Left lung (tissue), 10 donors: Measurements from ENCODE around the gene BCKDHB. TPM values are rescaled to one million over a fixed set of nuclear protein-coding genes. Genes with fewer than 3 reads are reported as not detected.

ENCODE experiments used
- ATAC-seq: fragments of 200-7000 bp; cut with Tn5 transposase; one replicate; pipeline ENCODE4 v1.9.1; 2020; ENCODE audit warnings: moderate library complexity
- DNase-seq, 4 donors: peaks; one replicate each; pipeline ENCODE4 v3.0.0-alpha.2; 2013 to 2020
- H3K27ac ChIP-seq, 2 donors: fragments of 200-600 bp; sonication (generic) in 1 of 2; one replicate each; pipeline versions ENCODE4 v1.5.0 to v1.8.0; 2020 to 2021
- H3K27me3 ChIP-seq, 2 donors: fragments of 200-600 bp; sonication (generic) in 1 of 2; one replicate each; pipeline versions ENCODE4 v1.5.0 to v1.8.0; 2020 to 2021
- H3K36me3 ChIP-seq, 2 donors: fragments of 200-600 bp; sonication (generic) in 1 of 2; one replicate each; pipeline versions ENCODE4 v1.5.0 to v1.8.0; 2020 to 2021
- H3K4me1 ChIP-seq, 2 donors: fragments of 200-600 bp; one replicate each; pipeline ENCODE4 v1.8.0; 2021
- H3K4me3 ChIP-seq, 2 donors: fragments of 200-600 bp; sonication (generic) in 1 of 2; one replicate each; pipeline versions ENCODE4 v1.5.0 to v1.8.0; 2020 to 2021; ENCODE audit warnings: mild to moderate bottlenecking in 1 of 2
- H3K9me3 ChIP-seq, 2 donors: fragments of 200-600 bp; sonication (generic) in 1 of 2; one replicate each; pipeline versions ENCODE4 v1.5.0 to v1.8.0; 2020 to 2021
- intact Hi-C, 2 donors: fragments of 100-400 bp; cut with DNase I; formaldehyde crosslinking; loops; one replicate each; pipeline versions ENCODE4 v1.11.2 to v1.14.2; 2022
- polyA plus RNA-seq, 6 donors: library from polyadenylated mRNA; unstranded; fragments of 120-200 nt; gene quantifications; one replicate each; pipeline ENCODE4 v1.2.1, GENCODE V29; 2013; ENCODE audit not compliant: insufficient read length in 6 of 6
- total RNA-seq, 2 donors: library from RNA; stranded (reverse); fragmentation: NEBNext Ultra II Directional; extraction: Animal tissue kit (Norgen Biotek cat#: 25700); gene quantifications; one replicate each; pipeline ENCODE4 v1.2.1, GENCODE V29; 2021
- TF ChIP-seq, protein P1 (sequence below), 2 donors: fragments of 200-600 bp; sonication (generic) in 1 of 2; IDR thresholded peaks; one replicate each; pipeline versions ENCODE4 v1.5.0 to v1.8.0; 2021; ENCODE audit warnings: antibody characterized with exemption in 2 of 2
- donor health status: DM: no; HTN: yes; CAD: no.
- donor health status: DM: no; HTN: no; CAD: no.

Gene BCKDHB
- total and polyA plus RNA-seq, 8 donors: 15.1 to 26.1 (median 22.0) TPM

- intact Hi-C loops: no loop called here
Measured at GRCh38 chr6:80328652-80329051, 222.2 kb downstream of the BCKDHB start.

GRCh38 chr6:80329496-80329895 lies 223.0 kb downstream of the BCKDHB start:
- TF ChIP-seq, protein P1, sequence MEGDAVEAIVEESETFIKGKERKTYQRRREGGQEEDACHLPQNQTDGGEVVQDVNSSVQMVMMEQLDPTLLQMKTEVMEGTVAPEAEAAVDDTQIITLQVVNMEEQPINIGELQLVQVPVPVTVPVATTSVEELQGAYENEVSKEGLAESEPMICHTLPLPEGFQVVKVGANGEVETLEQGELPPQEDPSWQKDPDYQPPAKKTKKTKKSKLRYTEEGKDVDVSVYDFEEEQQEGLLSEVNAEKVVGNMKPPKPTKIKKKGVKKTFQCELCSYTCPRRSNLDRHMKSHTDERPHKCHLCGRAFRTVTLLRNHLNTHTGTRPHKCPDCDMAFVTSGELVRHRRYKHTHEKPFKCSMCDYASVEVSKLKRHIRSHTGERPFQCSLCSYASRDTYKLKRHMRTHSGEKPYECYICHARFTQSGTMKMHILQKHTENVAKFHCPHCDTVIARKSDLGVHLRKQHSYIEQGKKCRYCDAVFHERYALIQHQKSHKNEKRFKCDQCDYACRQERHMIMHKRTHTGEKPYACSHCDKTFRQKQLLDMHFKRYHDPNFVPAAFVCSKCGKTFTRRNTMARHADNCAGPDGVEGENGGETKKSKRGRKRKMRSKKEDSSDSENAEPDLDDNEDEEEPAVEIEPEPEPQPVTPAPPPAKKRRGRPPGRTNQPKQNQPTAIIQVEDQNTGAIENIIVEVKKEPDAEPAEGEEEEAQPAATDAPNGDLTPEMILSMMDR (IDR thresholded peaks at IDR 0.05): no peak

More at GRCh38 chr6:80328652-80329051, 222.2 kb downstream of the BCKDHB start:
- TF ChIP-seq, protein P1 (IDR thresholded peaks at IDR 0.05): no peak
- H3K9me3 ChIP-seq: no peaks in the 10 kb centered on the region
- no peak overlapping the region for H3K4me3 ChIP-seq
- no peak overlapping the region for H3K27ac ChIP-seq
- ATAC-seq: no peak
- H3K27me3 ChIP-seq: no peaks in the 10 kb centered on the region
- no peak for DNase-seq
- H3K36me3 ChIP-seq: no peaks in the 10 kb centered on the region
- H3K4me1 ChIP-seq: no peaks in the 10 kb centered on the region

DNA sequence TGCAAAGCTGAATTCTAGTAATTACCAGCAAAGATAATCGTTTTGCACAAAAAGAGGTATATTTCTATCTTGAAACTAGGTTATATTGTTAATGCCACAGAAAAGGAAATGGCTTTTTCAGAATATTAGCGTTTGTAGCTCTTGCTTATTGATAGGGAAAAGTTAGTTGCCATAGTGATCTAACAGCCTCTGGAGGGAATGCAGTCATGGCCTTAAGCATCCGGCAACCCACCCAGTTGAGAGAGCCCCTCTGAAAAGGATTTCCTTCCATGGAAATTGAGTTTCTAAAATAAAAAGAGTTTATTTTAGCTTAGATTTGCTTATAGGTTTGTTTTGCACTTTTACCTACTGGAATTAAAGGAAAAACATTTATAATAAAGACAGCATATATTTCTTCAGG lies 224.5 kb downstream of the BCKDHB start:
- Histone ChIP-seq H3K9me3 (no peaks in the 10 kb centered on the region), H3K4me1 (no peaks in the 10 kb centered on the region), H3K4me3 (no peak overlapping the region), H3K36me3 (no peaks in the 10 kb centered on the region), H3K27ac (no peak overlapping the region), H3K27me3 (no peaks in the 10 kb centered on the region)
- DNase-seq (no peak), ATAC-seq (no peak)
- intact Hi-C loops: no loop called here
- TF ChIP-seq, protein P1 (IDR thresholded peaks at IDR 0.05): no peak

More at GRCh38 chr6:80329496-80329895, 223.0 kb downstream of the BCKDHB start:
- no peaks in the 10 kb centered on the region for H3K27me3 ChIP-seq
- ATAC-seq (no peak), DNase-seq (no peak)
- no peaks in the 10 kb centered on the region for H3K36me3 ChIP-seq
- no peaks in the 10 kb centered on the region for H3K4me1 ChIP-seq
- no peak overlapping the region for H3K4me3 ChIP-seq
- no peak overlapping the region for H3K27ac ChIP-seq
- no peaks in the 10 kb centered on the region for H3K9me3 ChIP-seq
- intact Hi-C loops: no loop called here

DNA sequence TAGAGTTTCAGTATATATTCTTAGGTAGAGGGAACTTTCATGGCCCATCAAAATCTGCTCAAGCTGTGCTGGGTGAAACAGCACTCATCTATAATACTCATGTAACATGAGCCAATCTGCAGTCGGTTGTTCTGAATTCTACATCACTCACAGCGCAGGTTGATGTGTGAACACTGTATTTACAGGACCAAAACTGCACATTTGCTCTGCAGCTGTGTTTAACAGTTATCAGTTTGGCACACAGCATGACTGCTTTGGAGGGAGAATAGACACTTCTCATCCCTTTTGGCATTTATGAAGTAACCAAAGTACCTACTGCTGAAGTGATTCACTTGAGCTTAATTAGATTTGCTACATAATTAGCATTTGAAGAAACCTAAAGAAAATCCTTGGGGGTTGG lies 225.1 kb downstream of the BCKDHB start:
- intact Hi-C loops: no loop called here
- ATAC-seq (no peak), DNase-seq (no peak)
- H3K4me1 ChIP-seq: no peaks in the 10 kb centered on the region
- H3K27me3 ChIP-seq: no peaks in the 10 kb centered on the region
- TF ChIP-seq, protein P1 (IDR thresholded peaks at IDR 0.05): no peak
- H3K4me3 ChIP-seq: no peak overlapping the region
- H3K27ac ChIP-seq: no peak overlapping the region
- no peaks in the 10 kb centered on the region for H3K36me3 ChIP-seq
- no peaks in the 10 kb centered on the region for H3K9me3 ChIP-seq

DNA sequence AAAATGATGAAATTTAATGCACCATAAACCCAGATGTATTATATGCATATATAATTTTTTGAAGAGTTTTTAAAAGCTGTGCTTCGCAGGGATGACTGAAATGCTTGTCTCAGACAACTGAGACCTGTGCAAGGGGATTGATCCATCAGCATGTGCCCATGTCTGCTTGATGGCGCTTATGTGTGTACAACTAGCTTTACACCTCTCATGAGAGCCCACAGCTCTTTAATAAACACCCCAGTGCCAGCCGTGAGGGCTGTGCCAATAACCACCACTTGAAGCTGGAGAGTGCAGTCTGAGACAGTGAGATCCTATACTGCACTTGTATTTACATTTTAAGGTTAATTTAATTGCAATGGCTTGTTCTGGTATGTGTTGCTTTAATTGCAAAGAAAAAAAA lies 225.5 kb downstream of the BCKDHB start:
- Histone ChIP-seq H3K4me3 (no peak overlapping the region), H3K9me3 (no peaks in the 10 kb centered on the region), H3K4me1 (no peaks in the 10 kb centered on the region), H3K27ac (no peak overlapping the region), H3K27me3 (no peaks in the 10 kb centered on the region), H3K36me3 (no peaks in the 10 kb centered on the region)
- intact Hi-C loops: no loop called here
- ATAC-seq: peak; percentile 76
- no peak for DNase-seq
- TF ChIP-seq, protein P1 (IDR thresholded peaks at IDR 0.05): no peak
